ENCODE data around the gene SFTPA1. TPM values are rescaled to one million over a fixed set of nuclear protein-coding genes. Genes with fewer than 3 reads are reported as not detected.
"Not testable (repeated sequence)": the region's sequence is repeated elsewhere in the genome, so short reads cannot be mapped to it uniquely, and the experiment has no call there.

The SFTPA1 gene
- total RNA-seq, 1 donor from 2014 or later = not detected

- no peak overlapping the region for H3K27ac Mint-ChIP-seq (ENCODE audit: unreplicated experiment)
- DNase-seq = no peak
- H3K9me3 Mint-ChIP-seq (ENCODE audit: unreplicated experiment) = peaks cover 2% of the 10 kb centered on the region
- no peak overlapping the region for H3K4me3 Mint-ChIP-seq (ENCODE audit: unreplicated experiment)
- TF ChIP-seq, protein P1, sequence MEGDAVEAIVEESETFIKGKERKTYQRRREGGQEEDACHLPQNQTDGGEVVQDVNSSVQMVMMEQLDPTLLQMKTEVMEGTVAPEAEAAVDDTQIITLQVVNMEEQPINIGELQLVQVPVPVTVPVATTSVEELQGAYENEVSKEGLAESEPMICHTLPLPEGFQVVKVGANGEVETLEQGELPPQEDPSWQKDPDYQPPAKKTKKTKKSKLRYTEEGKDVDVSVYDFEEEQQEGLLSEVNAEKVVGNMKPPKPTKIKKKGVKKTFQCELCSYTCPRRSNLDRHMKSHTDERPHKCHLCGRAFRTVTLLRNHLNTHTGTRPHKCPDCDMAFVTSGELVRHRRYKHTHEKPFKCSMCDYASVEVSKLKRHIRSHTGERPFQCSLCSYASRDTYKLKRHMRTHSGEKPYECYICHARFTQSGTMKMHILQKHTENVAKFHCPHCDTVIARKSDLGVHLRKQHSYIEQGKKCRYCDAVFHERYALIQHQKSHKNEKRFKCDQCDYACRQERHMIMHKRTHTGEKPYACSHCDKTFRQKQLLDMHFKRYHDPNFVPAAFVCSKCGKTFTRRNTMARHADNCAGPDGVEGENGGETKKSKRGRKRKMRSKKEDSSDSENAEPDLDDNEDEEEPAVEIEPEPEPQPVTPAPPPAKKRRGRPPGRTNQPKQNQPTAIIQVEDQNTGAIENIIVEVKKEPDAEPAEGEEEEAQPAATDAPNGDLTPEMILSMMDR (IDR thresholded peaks at IDR 0.05; ENCODE audit: partially characterized antibody, unreplicated experiment) = no peak
- peaks cover 10% of the 10 kb centered on the region for H3K36me3 Mint-ChIP-seq (ENCODE audit: unreplicated experiment)
- H3K27me3 Mint-ChIP-seq (ENCODE audit: unreplicated experiment) = no peaks in the 10 kb centered on the region
- H3K4me1 Mint-ChIP-seq (ENCODE audit: low read depth, unreplicated experiment) = no peaks in the 10 kb centered on the region
These were observed 15.2 kb upstream of the SFTPA1 start for GRCh38 chr10:79595510-79595909.

- not testable (repeated sequence) for DNase-seq; H3K27ac Mint-ChIP-seq (ENCODE audit: unreplicated experiment); H3K36me3 Mint-ChIP-seq (ENCODE audit: unreplicated experiment); H3K4me1 Mint-ChIP-seq (ENCODE audit: low read depth, unreplicated experiment); H3K4me3 Mint-ChIP-seq (ENCODE audit: unreplicated experiment); H3K27me3 Mint-ChIP-seq (ENCODE audit: unreplicated experiment); H3K9me3 Mint-ChIP-seq (ENCODE audit: unreplicated experiment)
These were observed 11.1 kb upstream of the SFTPA1 start for GRCh38 chr10:79599644-79600043.

- no peak overlapping the region for H3K27ac Mint-ChIP-seq (ENCODE audit: unreplicated experiment)
- no peaks in the 10 kb centered on the region for H3K27me3 Mint-ChIP-seq (ENCODE audit: unreplicated experiment)
- no peak for DNase-seq
- TF ChIP-seq, protein P1 (IDR thresholded peaks at IDR 0.05; ENCODE audit: partially characterized antibody, unreplicated experiment) = no peak
- no peak overlapping the region for H3K4me3 Mint-ChIP-seq (ENCODE audit: unreplicated experiment)
- H3K9me3 Mint-ChIP-seq (ENCODE audit: unreplicated experiment) = peaks cover 3% of the 10 kb centered on the region
- H3K36me3 Mint-ChIP-seq (ENCODE audit: unreplicated experiment) = peaks cover 10% of the 10 kb centered on the region
- H3K4me1 Mint-ChIP-seq (ENCODE audit: low read depth, unreplicated experiment) = no peaks in the 10 kb centered on the region
These were observed 8.8 kb upstream of the SFTPA1 start for GRCh38 chr10:79601939-79602338.

- DNase-seq = no peak
- Mint-ChIP-seq H3K4me3 (ENCODE audit: unreplicated experiment) (no peak overlapping the region), H3K4me1 (ENCODE audit: low read depth, unreplicated experiment) (no peaks in the 10 kb centered on the region), H3K27me3 (ENCODE audit: unreplicated experiment) (no peaks in the 10 kb centered on the region), H3K27ac (ENCODE audit: unreplicated experiment) (no peak overlapping the region), H3K36me3 (ENCODE audit: unreplicated experiment) (peaks cover 10% of the 10 kb centered on the region), H3K9me3 (ENCODE audit: unreplicated experiment) (peaks cover 2% of the 10 kb centered on the region)
- TF ChIP-seq, protein P1 (IDR thresholded peaks at IDR 0.05; ENCODE audit: partially characterized antibody, unreplicated experiment) = no peak
These were observed 7.8 kb upstream of the SFTPA1 start for GRCh38 chr10:79602953-79603352.

DNA sequence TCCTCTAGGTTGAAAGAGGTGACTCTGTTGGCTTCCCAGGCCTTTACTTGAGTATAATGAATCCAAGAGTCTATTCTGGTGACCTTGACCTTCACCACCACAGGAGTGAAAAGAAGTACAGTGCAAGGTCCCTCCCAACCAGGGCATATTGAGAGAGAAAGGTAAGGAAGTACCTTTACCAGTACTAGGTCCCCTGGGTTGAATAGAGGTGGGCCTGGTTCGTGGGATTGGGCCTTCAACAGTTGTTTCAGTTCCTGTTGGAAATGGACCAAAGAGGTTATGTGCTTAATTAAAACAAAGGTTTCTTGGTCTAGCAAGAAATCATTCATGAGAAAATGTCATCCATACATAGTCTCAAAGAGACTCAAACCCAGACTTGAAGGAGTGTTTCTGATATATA is 6.4 kb upstream of the SFTPA1 start:
- H3K27me3 Mint-ChIP-seq (ENCODE audit: unreplicated experiment) = peaks cover 2% of the 10 kb centered on the region
- no peaks in the 10 kb centered on the region for H3K4me1 Mint-ChIP-seq (ENCODE audit: low read depth, unreplicated experiment)
- no peak for DNase-seq
- TF ChIP-seq, protein P1 (IDR thresholded peaks at IDR 0.05; ENCODE audit: partially characterized antibody, unreplicated experiment) = no peak
- H3K9me3 Mint-ChIP-seq (ENCODE audit: unreplicated experiment) = peaks cover 4% of the 10 kb centered on the region
- no peak overlapping the region for H3K4me3 Mint-ChIP-seq (ENCODE audit: unreplicated experiment)
- H3K36me3 Mint-ChIP-seq (ENCODE audit: unreplicated experiment) = no peaks in the 10 kb centered on the region
- H3K27ac Mint-ChIP-seq (ENCODE audit: unreplicated experiment) = no peak overlapping the region

GRCh38 chr10:79605308-79605707 is 5.4 kb upstream of the SFTPA1 start:
- no peak overlapping the region for H3K27ac Mint-ChIP-seq (ENCODE audit: unreplicated experiment)
- DNase-seq = no peak
- no peaks in the 10 kb centered on the region for H3K4me1 Mint-ChIP-seq (ENCODE audit: low read depth, unreplicated experiment)
- TF ChIP-seq, protein P1 (IDR thresholded peaks at IDR 0.05; ENCODE audit: partially characterized antibody, unreplicated experiment) = no peak
- H3K36me3 Mint-ChIP-seq (ENCODE audit: unreplicated experiment) = no peaks in the 10 kb centered on the region
- H3K27me3 Mint-ChIP-seq (ENCODE audit: unreplicated experiment) = peaks cover 2% of the 10 kb centered on the region
- H3K9me3 Mint-ChIP-seq (ENCODE audit: unreplicated experiment) = peaks cover 4% of the 10 kb centered on the region
- no peak overlapping the region for H3K4me3 Mint-ChIP-seq (ENCODE audit: unreplicated experiment)

Data from glutamatergic neuron (in vitro differentiated cells).